Glutamatergic neuron (in vitro differentiated cells): ENCODE results near the gene HNMT. TPM values are rescaled to one million over a fixed set of nuclear protein-coding genes. Genes with fewer than 3 reads are reported as not detected.

Experiments
- DNase-seq: peaks from one replicate; pipeline ENCODE4 v3.0.0; 2022
- H3K27ac Mint-ChIP-seq: one replicate; pipeline ENCODE4 v1.8.0; 2020; ENCODE audit warnings: mild to moderate bottlenecking, mixed read lengths, inconsistent platforms; ENCODE audit not compliant: unreplicated experiment
- H3K27me3 Mint-ChIP-seq: one replicate; pipeline ENCODE4 v1.8.0; 2020; ENCODE audit warnings: mild to moderate bottlenecking, moderate library complexity, mixed read lengths, inconsistent platforms; ENCODE audit not compliant: unreplicated experiment
- H3K36me3 Mint-ChIP-seq: one replicate; pipeline ENCODE4 v1.8.0; 2020; ENCODE audit warnings: mild to moderate bottlenecking, mixed read lengths, inconsistent platforms; ENCODE audit not compliant: unreplicated experiment
- H3K4me1 Mint-ChIP-seq: one replicate; pipeline ENCODE4 v1.8.0; 2020; ENCODE audit warnings: mild to moderate bottlenecking, low read depth, mixed read lengths, inconsistent platforms; ENCODE audit not compliant: unreplicated experiment
- H3K4me3 Mint-ChIP-seq: one replicate; pipeline ENCODE4 v1.8.0; 2020; ENCODE audit warnings: mild to moderate bottlenecking, mixed read lengths, inconsistent platforms; ENCODE audit not compliant: unreplicated experiment
- H3K9me3 Mint-ChIP-seq: one replicate; pipeline ENCODE4 v1.8.0; 2020; ENCODE audit warnings: mild to moderate bottlenecking, moderate library complexity, mixed read lengths, inconsistent platforms; ENCODE audit not compliant: unreplicated experiment
- CTCF ChIP-seq: fragments of 200-600 bp; sonication (generic); IDR thresholded peaks from one replicate; pipeline ENCODE4 v1.5.0; 2021; ENCODE audit not compliant: partially characterized antibody, unreplicated experiment
- total RNA-seq: library from RNA; stranded (reverse); fragmentation: NEBNext Ultra II Directional; extraction: Animal tissue kit (Norgen Biotek cat#: 25700); gene quantifications from one replicate; pipeline ENCODE4 v1.2.1, GENCODE V29; 2021; ENCODE audit not compliant: unreplicated experiment

HNMT gene
- total RNA-seq, 1 donor from 2014 or later = not detected

- Mint-ChIP-seq H3K27ac (peak overlapping the region; percentile 84), H3K4me3 (peak overlapping the region; percentile 3), H3K4me1 (peaks cover 37% of the 10 kb centered on the region), H3K9me3 (peaks cover 3% of the 10 kb centered on the region), H3K27me3 (peaks cover 2% of the 10 kb centered on the region), H3K36me3 (no peaks in the 10 kb centered on the region)
- peak; percentile 48 for DNase-seq
- TF ChIP-seq CTCF = no peak
These were observed 22.0 kb upstream of the HNMT start for GRCh38 chr2:137942037-137942832.

- Mint-ChIP-seq H3K36me3 (no peaks in the 10 kb centered on the region), H3K9me3 (peaks cover 4% of the 10 kb centered on the region), H3K27me3 (peaks cover 2% of the 10 kb centered on the region), H3K4me1 (peaks cover 37% of the 10 kb centered on the region), H3K27ac (peak overlapping the region; percentile 84), H3K4me3 (no peak overlapping the region)
- TF ChIP-seq CTCF = no peak
- no peak for DNase-seq
These were observed 21.2 kb upstream of the HNMT start for GRCh38 chr2:137942833-137943677.

- no peak for DNase-seq
- H3K27me3 Mint-ChIP-seq = peaks cover 2% of the 10 kb centered on the region
- H3K27ac Mint-ChIP-seq = no peak overlapping the region
- no peak for TF ChIP-seq CTCF
- H3K4me3 Mint-ChIP-seq = no peak overlapping the region
- H3K4me1 Mint-ChIP-seq = peaks cover 38% of the 10 kb centered on the region
- H3K9me3 Mint-ChIP-seq = peaks cover 4% of the 10 kb centered on the region
- H3K36me3 Mint-ChIP-seq = no peaks in the 10 kb centered on the region
These were observed 20.5 kb upstream of the HNMT start for GRCh38 chr2:137943678-137944347.

GRCh38 chr2:137944714-137945113, 19.6 kb upstream of the HNMT start:
- TF ChIP-seq CTCF = no peak
- no peak overlapping the region for H3K27ac Mint-ChIP-seq
- no peak overlapping the region for H3K4me3 Mint-ChIP-seq
- H3K27me3 Mint-ChIP-seq = peaks cover 2% of the 10 kb centered on the region
- peaks cover 38% of the 10 kb centered on the region for H3K4me1 Mint-ChIP-seq
- H3K36me3 Mint-ChIP-seq = no peaks in the 10 kb centered on the region
- no peak for DNase-seq
- peaks cover 4% of the 10 kb centered on the region for H3K9me3 Mint-ChIP-seq
